Central memory CD8-positive, alpha-beta T cell (primary cell): ENCODE data around the gene ATP8B1.
"Not testable (repeated sequence)": the region's sequence is repeated elsewhere in the genome, so short reads cannot be mapped to it uniquely, and the experiment has no call there.

Source experiments
- ATAC-seq: fragments of 150-1000 bp; cut with Tn5 transposase; replicated peaks from 2 replicates; pipeline ENCODE4 v1.10.0; 2022; ENCODE audit warnings: mild to moderate bottlenecking, moderate FRiP score, moderate number of reproducible peaks; ENCODE audit not compliant: poor library complexity, severe bottlenecking; ENCODE audit errors: extremely low read depth
- DNase-seq, 2 donors: peaks; one replicate each; pipeline ENCODE4 v3.0.0; 2021; ENCODE audit warnings: low spot score in 2 of 2
- H3K27ac Mint-ChIP-seq: one replicate; pipeline ENCODE4 v1.8.0; 2022; ENCODE audit warnings: low read depth, mild to moderate bottlenecking, moderate library complexity, mixed read lengths
- H3K27me3 Mint-ChIP-seq: one replicate; pipeline ENCODE4 v1.8.0; 2022; ENCODE audit warnings: mixed read lengths
- H3K36me3 Mint-ChIP-seq: one replicate; pipeline ENCODE4 v1.8.0; 2022; ENCODE audit warnings: mild to moderate bottlenecking, moderate library complexity, mixed read lengths; ENCODE audit not compliant: insufficient read depth
- H3K4me1 Mint-ChIP-seq: one replicate; pipeline ENCODE4 v1.8.0; 2022; ENCODE audit warnings: mixed read lengths
- H3K4me3 Mint-ChIP-seq: one replicate; pipeline ENCODE4 v1.8.0; 2022; ENCODE audit warnings: mild to moderate bottlenecking, moderate library complexity, mixed read lengths
- H3K9me3 Mint-ChIP-seq: one replicate; pipeline ENCODE4 v1.8.0; 2022; ENCODE audit warnings: mixed read lengths

The ATP8B1 gene

GRCh38 chr18:57644540-57644939, 158.6 kb downstream of the ATP8B1 start:
- Mint-ChIP-seq H3K36me3 (peaks cover 11% of the 10 kb centered on the region), H3K4me1 (peaks cover 24% of the 10 kb centered on the region), H3K27ac (peak overlapping the region; percentile 11), H3K9me3 (no peaks in the 10 kb centered on the region), H3K4me3 (no peak overlapping the region), H3K27me3 (no peaks in the 10 kb centered on the region)
- ATAC-seq, result no peak
- no peak for DNase-seq

DNA sequence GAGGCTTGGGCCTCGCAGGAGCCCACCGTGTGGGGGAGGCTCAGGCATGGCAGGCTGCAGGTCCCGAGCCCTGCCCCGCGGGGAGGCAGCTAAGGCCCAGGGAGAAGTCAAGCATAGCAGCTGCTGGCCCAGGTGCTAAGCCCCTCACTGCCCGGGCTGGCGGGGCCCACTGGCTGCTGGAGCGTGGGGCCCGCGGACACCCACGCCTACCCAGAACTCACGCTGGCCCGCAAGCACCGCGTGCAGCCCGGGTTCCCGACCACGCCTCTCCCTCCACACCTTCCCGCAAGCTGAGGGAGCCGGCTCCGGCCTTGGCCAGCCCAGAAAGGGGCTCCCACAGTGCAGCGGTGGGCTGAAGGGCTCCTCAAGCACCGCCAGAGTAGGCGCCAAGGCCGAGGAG, 159.4 kb downstream of the ATP8B1 start:
- not testable (repeated sequence) for DNase-seq, H3K4me3 Mint-ChIP-seq, H3K27me3 Mint-ChIP-seq, H3K27ac Mint-ChIP-seq, ATAC-seq, H3K9me3 Mint-ChIP-seq
- H3K36me3 Mint-ChIP-seq, result peaks cover 13% of the 10 kb centered on the region
- H3K4me1 Mint-ChIP-seq, result peaks cover 20% of the 10 kb centered on the region

GRCh38 chr18:57642462-57642861, 160.7 kb downstream of the ATP8B1 start:
- DNase-seq, H3K4me3 Mint-ChIP-seq, ATAC-seq, H3K27ac Mint-ChIP-seq, H3K9me3 Mint-ChIP-seq, H3K27me3 Mint-ChIP-seq: not testable (repeated sequence)
- Mint-ChIP-seq H3K36me3 (peaks cover 16% of the 10 kb centered on the region), H3K4me1 (peaks cover 24% of the 10 kb centered on the region)

DNA sequence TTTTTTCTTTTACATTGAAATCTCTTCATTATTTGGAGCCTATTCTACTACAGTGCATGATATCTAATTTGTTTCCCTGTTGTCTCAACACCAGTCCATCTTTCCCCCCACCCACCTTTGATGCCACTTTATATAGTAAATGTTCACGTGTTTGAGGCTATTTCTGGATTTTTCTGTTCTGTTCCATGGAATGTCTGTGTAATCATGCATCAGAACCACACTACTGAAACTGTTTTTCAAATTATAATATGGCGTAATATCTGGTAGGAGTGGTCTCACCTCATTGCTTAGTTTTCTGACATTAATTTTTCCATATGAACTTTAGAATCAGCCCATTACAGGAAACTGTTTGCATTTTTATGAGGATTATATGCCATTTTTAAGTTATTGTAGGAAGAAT, 162.4 kb downstream of the ATP8B1 start:
- DNase-seq, result no peak
- H3K9me3 Mint-ChIP-seq, result no peaks in the 10 kb centered on the region
- H3K4me3 Mint-ChIP-seq, result no peak overlapping the region
- H3K36me3 Mint-ChIP-seq, result peaks cover 16% of the 10 kb centered on the region
- H3K27ac Mint-ChIP-seq, result no peak overlapping the region
- H3K27me3 Mint-ChIP-seq, result no peaks in the 10 kb centered on the region
- peaks cover 17% of the 10 kb centered on the region for H3K4me1 Mint-ChIP-seq
- no peak for ATAC-seq

- peaks cover 17% of the 10 kb centered on the region for H3K4me1 Mint-ChIP-seq
- H3K27ac Mint-ChIP-seq, result no peak overlapping the region
- H3K9me3 Mint-ChIP-seq, result no peaks in the 10 kb centered on the region
- no peaks in the 10 kb centered on the region for H3K27me3 Mint-ChIP-seq
- H3K36me3 Mint-ChIP-seq, result peaks cover 16% of the 10 kb centered on the region
- no peak overlapping the region for H3K4me3 Mint-ChIP-seq
- DNase-seq, result no peak
- ATAC-seq, result no peak
Measured at GRCh38 chr18:57640236-57640635, 162.9 kb downstream of the ATP8B1 start.

DNA sequence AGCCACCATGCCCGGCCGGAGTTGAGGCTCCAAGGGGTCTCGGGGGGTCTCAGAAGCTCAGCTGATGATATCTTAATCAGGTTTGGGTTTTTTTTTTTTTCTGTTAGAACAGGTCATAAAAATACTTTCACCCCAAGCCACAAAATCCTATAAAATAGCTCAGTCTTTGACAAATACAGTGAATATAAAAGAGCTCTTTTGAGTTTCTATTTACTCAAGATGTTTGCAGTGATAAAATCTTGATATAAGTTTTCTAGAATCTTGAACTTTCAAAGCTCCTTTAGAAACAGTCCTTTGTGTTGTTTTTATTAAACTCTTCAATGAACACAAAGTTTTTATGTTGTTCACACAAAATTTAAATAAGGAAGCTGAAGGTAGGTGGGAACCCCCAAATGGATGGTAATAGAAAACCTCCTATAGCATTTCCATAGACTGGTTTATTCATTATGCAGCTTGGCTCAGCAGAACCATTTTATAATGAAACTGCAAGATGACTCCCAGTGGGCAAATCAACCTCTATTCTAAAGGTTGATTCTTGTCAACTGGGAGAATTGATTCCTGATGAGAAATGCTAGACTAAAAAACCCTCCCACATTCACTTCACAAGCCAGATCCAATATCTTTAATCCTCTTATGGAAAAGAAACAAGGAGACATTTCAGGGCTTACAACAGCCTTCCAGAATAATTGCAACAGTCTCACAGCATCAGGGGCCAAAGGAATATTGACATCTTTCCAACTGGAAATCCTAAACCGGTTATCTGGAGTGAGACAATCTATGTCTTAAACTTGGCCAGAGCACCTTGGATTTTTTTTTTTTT, 167.9 kb downstream of the ATP8B1 start:
- Mint-ChIP-seq H3K27me3 (no peaks in the 10 kb centered on the region), H3K4me1 (peaks cover 15% of the 10 kb centered on the region), H3K36me3 (peaks cover 9% of the 10 kb centered on the region), H3K27ac (no peak overlapping the region), H3K4me3 (no peak overlapping the region), H3K9me3 (no peaks in the 10 kb centered on the region)
- ATAC-seq, result no peak
- no peak for DNase-seq

GRCh38 chr18:57631697-57632096, 171.4 kb downstream of the ATP8B1 start:
- H3K9me3 Mint-ChIP-seq, result no peaks in the 10 kb centered on the region
- H3K4me1 Mint-ChIP-seq, result peaks cover 15% of the 10 kb centered on the region
- DNase-seq, result no peak
- no peak overlapping the region for H3K27ac Mint-ChIP-seq
- H3K27me3 Mint-ChIP-seq, result no peaks in the 10 kb centered on the region
- peak overlapping the region; percentile 95 for H3K4me3 Mint-ChIP-seq
- no peak for ATAC-seq
- peaks cover 7% of the 10 kb centered on the region for H3K36me3 Mint-ChIP-seq

DNA sequence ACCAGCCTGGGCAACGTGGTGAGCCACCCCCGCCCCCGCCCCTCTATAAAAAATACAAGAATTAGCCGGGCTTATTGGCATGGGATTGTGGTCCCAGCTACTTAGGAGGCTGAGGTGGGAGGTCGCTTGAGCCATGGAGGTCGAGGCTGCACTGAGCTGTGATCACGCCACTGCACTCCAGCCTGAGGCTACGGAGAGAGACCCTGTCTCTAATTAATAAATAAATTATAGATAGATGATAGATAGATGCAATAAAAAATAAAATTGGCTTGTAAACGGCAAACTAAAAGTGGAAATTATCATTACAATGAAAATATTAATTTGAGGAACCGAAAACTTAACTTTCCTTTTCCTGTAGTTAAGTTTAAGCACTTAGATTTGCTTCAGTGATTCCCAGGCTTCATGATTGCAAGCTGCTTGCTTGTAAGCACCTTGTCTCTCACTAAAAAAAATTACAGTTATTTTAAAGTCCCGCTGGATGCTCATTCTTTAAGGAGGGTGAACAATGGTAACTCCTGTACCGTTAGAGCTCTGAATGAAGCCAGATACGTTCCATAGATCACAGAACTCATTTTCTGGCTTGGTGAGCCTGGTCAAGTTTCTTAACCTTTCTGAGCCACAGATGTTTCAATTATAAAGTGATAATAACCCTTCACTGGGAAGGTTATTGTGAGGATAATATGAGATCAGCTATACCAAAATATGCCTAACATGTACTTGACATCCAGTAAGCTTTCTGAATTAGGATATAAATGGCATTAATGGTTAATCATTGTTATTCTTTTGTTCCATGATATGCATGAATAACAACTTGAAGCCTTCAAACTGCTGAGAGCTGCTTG, 172.1 kb downstream of the ATP8B1 start:
- H3K9me3 Mint-ChIP-seq, result no peaks in the 10 kb centered on the region
- peaks cover 15% of the 10 kb centered on the region for H3K4me1 Mint-ChIP-seq
- no peaks in the 10 kb centered on the region for H3K27me3 Mint-ChIP-seq
- DNase-seq, result no peak
- peak overlapping the region; percentile 95 for H3K4me3 Mint-ChIP-seq
- H3K36me3 Mint-ChIP-seq, result peaks cover 7% of the 10 kb centered on the region
- H3K27ac Mint-ChIP-seq, result peak overlapping the region; percentile 96
- ATAC-seq, result no peak

GRCh38 chr18:57630002-57630753, 172.9 kb downstream of the ATP8B1 start:
- Mint-ChIP-seq H3K36me3 (peaks cover 8% of the 10 kb centered on the region), H3K27ac (peak overlapping the region; percentile 96), H3K27me3 (no peaks in the 10 kb centered on the region), H3K4me3 (peak overlapping the region; percentile 95), H3K4me1 (peaks cover 15% of the 10 kb centered on the region), H3K9me3 (no peaks in the 10 kb centered on the region)
- DNase-seq (peak; percentile 87 to 92), ATAC-seq (peak; percentile 97)

- ATAC-seq, result no peak
- Mint-ChIP-seq H3K4me3 (peak overlapping the region; percentile 95), H3K27ac (no peak overlapping the region), H3K36me3 (peaks cover 9% of the 10 kb centered on the region), H3K27me3 (no peaks in the 10 kb centered on the region), H3K4me1 (peaks cover 15% of the 10 kb centered on the region), H3K9me3 (no peaks in the 10 kb centered on the region)
- DNase-seq, result no peak
Measured at GRCh38 chr18:57629422-57629821, 173.7 kb downstream of the ATP8B1 start.

- no peaks in the 10 kb centered on the region for H3K27me3 Mint-ChIP-seq
- H3K36me3 Mint-ChIP-seq, result peaks cover 10% of the 10 kb centered on the region
- H3K9me3 Mint-ChIP-seq, result no peaks in the 10 kb centered on the region
- no peak for ATAC-seq
- H3K4me1 Mint-ChIP-seq, result peaks cover 15% of the 10 kb centered on the region
- H3K27ac Mint-ChIP-seq, result no peak overlapping the region
- H3K4me3 Mint-ChIP-seq, result no peak overlapping the region
- DNase-seq, result no peak
Measured at GRCh38 chr18:57627488-57627887, 175.6 kb downstream of the ATP8B1 start.

- DNase-seq, result no peak
- no peaks in the 10 kb centered on the region for H3K9me3 Mint-ChIP-seq
- ATAC-seq, result no peak
- H3K27ac Mint-ChIP-seq, result no peak overlapping the region
- no peak overlapping the region for H3K4me3 Mint-ChIP-seq
- peaks cover 8% of the 10 kb centered on the region for H3K4me1 Mint-ChIP-seq
- no peaks in the 10 kb centered on the region for H3K27me3 Mint-ChIP-seq
- H3K36me3 Mint-ChIP-seq, result peaks cover 10% of the 10 kb centered on the region
Measured at GRCh38 chr18:57624988-57625387, 178.1 kb downstream of the ATP8B1 start.
